Stimulated activated CD4-positive, alpha-beta T cell treated with anti-CD3 and anti-CD28 coated beads, Interleukin-1b, Interleukin-23, amount 100 ng/mL, for 1 hour (primary cell): ENCODE data around the gene ZBTB44.
"Not testable (repeated sequence)": the region's sequence is repeated elsewhere in the genome, so short reads cannot be mapped to it uniquely, and the experiment has no call there.

Experiments used
- DNase-seq, 2 donors: peaks; one replicate each; pipeline ENCODE4 v3.0.0-alpha.2; 2020; ENCODE audit warnings: low read depth in 2 of 2

Gene ZBTB44

DNA sequence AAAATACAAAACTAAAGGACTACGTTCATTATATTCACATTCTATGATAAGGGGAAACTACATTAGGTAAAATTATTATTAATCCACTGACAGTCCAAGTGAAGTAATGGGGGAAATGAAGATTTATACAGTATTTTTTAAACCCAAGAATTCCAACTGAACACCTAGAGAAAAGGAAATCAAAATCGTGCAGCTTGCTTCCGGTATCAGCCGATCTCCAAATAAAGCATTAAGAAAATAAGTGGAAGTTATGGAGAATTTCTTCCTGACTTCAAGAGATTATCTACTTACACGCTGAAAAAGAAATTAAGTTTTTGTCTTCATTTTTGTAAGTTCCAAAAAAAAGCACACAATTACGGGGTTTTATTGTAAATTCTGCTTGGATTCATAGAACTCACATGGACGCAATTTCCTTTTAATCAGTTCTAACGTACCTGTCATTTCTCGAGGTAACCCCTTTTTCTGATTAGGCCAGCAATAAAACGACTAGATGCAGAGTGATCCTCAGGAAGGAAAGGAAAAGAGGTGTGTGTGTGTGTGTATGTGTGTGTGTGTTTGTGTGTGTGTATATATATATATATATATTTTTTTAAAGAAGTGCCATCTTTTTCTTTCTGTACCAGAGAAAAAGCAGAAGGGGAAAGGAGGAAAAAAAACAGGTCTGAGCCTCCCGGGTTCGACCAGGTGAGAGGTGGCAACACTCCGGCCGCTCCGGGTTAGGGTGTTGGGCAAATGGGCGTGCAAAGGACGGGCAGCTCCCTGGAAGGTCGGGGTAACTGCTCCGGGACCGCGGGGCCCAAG lies 1.1 kb downstream of the ZBTB44 start:
- DNase-seq = no peak

DNA sequence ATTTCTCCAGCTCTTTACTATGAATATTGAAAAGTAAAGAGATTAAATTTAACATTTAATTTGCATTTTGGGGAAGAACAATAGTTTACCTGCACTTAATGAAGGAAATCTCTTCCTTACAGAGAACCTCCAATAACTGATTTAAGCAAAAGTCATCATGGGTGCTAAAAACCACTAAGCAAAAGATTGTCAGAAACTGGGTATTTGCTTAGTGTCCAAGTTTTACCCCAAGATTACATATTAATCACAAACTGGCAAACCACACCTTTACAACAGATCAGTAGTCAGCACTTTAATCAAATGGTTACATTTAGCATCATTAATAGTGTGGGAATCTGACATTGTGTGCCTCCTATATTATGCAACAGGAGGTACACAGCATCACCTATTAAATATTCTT lies 2.7 kb downstream of the ZBTB44 start:
- DNase-seq = no peak

DNA sequence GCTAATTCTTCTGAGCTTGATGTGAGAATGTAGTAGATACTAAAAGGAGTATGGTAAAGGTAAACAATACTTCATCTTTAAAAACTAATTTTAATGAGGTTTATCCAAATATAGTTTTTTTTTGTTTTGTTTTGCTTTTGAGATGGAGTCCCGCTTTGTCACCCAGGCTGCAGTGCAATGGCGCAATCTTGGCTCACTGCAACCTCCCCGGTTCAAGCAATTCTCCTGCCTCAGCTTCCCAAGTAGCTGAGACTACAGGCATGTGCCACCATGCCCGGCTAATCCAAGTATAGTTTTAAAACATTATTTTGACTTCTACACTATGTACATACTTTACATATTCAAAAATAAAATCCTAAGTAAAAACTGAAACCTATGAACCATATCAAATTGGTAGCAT lies 4.1 kb downstream of the ZBTB44 start:
- no peak for DNase-seq

DNA sequence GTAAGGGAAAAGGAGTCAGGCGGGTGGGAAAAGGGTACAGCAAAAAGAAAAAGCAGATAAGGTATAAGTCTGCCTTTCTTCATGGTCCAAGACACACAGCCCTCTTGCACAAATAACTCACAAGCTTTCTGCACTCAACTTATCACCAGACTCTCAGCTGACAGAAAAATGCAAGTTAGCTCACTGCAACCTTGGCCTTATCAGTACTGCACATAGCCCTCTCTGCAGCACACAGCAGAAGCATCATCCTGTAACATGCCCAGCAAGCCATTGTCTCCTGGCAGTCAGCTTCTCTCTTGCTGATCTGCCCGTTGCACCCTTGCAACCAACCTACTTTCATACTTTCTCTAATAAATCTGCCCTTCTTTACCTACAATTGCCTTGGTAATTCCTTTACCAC lies 5.8 kb downstream of the ZBTB44 start:
- DNase-seq = no peak

DNA sequence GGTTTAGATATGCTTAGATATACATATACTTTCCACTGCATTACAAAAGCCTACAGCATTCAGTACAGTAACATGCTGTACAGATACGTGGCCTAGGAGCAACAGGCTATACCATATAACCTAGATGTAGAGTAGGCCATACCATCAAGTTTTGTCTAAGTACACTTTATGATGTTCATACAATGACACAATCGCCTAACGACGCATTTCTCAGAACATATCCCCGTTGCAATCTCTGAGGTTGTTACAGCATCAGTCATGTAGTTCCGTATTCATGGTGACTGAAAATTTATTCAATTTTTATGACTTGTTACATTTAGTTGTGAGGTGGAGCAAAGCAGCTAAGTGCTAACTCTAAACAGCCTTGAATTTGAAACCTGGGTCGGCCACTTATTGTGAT lies 6.7 kb downstream of the ZBTB44 start:
- DNase-seq = no peak

DNA sequence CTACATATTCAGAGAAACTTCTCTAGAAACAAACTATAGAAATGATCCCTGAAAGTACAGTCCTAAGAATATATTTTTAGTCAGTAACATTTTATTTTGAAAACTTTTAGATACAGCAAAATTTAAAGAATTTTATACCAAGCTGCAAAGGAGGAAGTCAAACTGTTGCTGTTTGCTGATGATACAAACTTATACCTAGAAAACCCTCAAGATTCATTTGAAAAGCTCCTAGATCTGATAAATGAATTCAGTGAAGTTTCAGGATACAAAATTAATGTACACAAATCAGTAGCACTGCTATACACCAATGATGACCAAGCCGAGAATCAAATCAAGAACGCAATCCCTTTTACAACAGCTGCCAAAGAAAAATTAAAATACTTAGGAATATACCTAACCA lies 10.1 kb downstream of the ZBTB44 start:
- DNase-seq = no peak

DNA sequence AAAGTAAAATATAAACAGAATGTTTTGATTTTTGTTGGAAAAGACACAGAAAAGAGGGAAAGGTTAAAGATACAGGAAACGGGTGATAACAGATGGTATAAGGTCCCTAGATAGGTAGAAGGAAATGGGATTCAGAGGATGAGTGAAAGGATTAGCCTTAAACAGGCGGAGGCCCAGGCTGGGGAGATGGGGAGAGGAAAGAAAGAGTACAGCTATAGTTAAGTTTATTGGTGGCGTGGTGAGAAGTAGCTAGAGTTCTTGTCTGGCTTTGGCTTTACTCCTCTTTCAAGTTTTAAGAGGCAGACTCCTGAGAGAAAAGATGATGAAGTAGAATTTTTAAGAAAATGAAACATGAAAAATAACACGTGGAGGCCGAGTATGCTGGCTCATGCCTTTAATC lies 13.7 kb downstream of the ZBTB44 start:
- no peak for DNase-seq

DNA sequence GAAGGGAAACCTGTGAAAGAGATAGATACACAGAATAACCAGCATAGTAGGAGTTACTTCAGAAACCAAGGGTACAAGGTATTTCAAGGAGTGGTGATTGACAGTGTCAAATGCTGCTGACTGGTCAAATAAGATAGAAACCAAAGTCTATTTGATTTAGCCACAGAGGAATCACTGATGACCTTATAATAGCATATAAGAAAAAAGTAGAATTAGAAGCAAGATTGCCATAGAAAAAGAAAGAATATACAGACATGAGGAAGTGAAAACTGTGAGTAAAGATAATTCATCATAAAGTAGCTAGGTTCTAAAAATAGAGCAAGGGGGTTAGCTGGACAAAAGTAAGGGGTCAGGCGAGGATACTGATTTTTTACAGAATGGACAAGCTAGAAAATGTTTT lies 14.2 kb downstream of the ZBTB44 start:
- no peak for DNase-seq

DNA sequence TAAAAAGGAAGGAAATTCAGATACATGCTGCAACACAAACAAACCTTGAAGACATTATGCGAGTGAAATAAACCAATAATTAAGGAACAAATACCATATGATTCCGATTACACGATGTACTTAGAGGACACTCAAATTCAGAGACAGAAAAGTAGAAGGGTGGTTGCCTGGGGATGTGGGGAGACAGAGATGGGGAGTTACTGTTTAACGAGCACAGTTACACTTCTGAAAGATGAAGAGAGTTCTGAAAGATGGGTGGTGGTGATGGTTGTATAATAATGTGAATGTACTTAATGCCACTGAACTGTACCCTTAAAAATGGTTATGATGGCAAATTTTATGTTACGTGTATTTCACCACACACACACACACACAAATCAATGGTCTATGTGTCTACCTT lies 14.7 kb downstream of the ZBTB44 start:
- no peak for DNase-seq

DNA sequence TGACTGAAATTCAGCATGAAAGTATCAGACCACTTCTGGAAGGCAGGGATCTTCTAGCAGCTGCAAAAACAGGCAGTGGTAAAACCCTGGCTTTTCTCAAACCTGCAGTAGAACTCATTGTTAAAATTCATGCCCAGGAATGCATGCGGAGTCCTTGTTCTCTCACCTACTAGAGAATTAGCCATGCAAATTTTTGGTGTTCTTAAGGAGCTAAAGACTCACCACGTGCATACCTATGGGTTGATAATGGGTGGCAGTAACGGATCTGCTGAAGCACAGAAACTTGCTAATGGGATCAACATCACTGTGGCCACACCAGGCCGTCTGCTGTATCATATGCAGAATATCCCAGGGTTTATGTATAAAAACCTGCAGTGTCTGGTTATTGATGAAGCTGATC lies 19.1 kb downstream of the ZBTB44 start:
- DNase-seq = no peak

DNA sequence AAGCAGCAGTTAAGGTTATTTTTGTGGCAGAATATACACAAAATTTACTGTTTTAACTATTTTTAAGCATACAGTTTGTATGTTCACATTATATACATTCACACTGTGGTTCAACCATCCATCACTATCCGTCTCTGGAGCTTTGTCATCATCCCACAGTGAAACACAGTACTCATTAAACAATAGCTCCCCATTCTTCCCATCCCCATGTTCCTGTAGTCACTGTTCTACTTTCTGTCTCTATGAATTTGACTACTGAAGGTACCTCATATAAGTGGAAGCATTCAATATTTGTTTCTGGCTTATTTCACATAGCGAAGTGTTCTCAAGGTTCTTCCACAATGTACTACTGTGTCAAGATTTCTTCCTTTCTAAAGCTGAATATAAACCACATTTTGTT lies 32.6 kb downstream of the ZBTB44 start:
- no peak for DNase-seq

DNA sequence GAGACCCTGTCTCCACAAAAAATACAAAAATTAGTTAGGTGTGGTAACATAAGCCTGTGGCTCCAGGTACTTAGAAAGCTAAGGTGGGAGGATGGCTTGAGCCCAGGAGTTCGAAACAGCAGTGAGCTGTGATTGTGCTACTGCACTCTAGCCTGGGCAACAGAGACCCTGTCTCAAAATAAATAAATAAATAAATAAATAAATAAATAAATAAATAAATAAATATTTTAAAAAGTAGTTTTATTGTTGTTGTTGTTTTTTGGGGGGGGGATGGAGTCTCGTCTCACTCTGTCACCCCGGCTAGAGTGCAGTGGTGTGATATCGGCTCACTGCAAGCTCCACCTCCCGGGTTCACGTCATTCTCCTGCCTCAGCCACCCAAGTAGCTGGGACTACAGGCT lies 33.4 kb downstream of the ZBTB44 start:
- not testable (repeated sequence) for DNase-seq

DNA sequence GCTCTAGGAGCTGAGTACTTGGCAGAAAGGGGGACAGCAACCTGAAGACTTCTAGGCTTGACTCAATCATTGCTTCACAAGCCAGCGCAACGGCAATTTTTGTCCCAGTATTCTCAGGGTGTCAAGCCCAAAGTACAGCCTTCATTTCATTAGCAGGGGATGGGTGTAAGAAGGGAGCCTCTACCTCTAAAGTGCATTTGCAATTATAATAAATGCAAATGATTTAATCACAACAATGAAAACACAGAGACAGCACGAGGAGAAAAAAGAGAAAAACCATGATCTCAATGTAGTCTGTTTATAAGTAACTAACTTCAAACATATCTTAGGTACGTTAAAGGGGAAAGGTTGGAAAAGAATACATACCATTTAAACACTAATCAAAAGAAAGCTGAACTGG lies 34.7 kb downstream of the ZBTB44 start:
- DNase-seq = no peak

DNA sequence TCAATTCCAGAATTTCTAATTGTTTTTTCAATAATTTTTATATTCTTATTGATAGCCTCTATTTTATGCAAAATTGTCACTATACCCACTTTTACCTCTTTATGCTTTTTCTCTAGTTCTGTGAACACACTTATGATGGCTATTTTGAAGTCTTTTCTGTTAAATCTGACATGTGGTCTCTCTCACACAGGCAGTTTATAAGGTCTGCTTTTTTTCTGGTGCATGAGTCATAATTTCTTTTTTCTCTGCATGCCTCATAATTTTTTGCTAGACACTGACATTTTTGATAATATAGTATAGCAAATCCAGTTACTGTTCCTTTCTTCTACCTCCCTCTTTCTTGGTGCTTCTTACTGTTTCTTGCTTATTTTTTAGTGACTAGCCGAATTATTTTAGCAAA lies 36.0 kb downstream of the ZBTB44 start:
- DNase-seq = no peak

DNA sequence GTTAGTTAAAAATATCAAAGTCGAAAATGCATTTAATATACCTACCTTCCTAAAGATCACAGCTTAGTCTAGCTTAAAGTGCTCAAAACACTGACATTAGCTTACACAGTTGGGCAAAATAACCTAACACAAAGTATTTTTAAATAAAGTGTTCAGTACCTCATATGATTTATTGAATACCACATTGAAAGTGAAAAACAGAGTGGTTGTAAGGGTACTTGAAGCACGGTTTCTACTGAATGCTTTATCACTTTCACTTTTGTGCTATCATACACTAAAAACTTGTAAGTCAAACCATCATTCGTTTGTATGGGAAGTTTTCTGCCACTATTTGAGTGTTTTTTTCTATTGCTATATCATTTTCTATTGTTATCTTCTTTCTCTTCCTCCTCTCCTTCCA lies 36.6 kb downstream of the ZBTB44 start:
- no peak for DNase-seq

DNA sequence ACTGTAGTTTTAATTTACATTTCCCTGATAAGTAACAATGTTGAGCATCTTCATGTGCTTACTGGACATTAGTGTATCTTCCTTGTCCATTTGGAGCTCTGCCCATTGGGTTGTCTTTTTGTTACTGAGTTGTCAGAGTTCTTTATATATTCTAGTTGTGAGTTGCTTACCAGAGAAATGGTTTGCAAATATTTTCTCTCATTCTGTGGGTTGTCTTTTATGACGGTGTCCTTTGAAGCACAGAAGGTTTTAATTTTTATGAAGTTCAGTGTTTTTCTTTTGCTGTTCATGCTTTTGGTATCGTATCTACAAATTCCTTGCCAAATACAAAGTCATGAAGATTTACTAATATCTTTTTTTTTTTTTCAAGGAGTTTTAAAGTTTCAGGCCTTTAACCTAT lies 42.4 kb downstream of the ZBTB44 start:
- no peak for DNase-seq

DNA sequence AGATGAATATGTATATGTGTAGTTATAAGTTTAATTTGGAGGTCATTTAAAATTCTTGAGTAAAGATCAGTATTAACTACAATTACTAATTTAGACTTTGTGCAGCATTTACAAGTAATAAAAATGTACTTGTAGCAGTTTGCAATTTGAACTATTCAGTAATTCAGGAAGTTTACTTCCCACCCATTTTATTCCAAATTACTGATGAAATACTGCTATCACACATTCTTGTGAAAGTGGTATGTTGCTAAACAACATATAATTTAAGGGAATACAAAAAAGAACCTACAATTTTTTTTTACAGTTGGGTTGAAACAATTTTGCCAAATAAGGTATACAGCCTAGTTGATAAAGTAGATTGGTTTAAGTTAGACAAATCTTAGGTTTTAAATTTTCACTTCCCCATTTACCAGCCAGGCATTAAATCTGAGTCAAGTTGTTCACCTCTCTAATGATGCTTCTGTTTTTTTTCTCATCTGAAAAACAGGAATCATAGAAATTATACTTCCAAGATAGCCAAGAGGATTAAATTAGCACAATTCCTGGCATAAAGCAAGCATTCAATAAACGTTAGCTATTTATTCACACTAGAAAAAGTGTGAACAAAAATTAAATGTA lies 45.3 kb downstream of the ZBTB44 start:
- no peak for DNase-seq

DNA sequence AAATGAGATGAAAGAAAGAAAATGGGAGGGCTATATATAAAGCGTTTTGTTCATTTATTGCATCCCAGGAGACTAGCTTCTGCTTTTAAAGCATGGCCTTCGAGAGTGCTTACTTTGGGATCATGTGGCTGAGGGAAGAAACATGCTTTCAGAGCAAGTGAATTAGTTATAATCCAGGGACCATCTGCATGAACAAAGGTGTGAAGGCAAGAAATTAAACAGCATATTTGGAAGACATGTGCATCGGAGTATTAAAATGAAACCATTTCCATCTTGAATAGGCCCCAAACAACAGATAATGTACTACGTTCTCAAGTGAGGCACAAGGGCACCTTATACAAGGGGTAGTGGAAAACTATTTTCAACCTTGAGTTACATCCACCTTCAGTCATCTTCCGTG lies 51.4 kb downstream of the ZBTB44 start:
- no peak for DNase-seq

DNA sequence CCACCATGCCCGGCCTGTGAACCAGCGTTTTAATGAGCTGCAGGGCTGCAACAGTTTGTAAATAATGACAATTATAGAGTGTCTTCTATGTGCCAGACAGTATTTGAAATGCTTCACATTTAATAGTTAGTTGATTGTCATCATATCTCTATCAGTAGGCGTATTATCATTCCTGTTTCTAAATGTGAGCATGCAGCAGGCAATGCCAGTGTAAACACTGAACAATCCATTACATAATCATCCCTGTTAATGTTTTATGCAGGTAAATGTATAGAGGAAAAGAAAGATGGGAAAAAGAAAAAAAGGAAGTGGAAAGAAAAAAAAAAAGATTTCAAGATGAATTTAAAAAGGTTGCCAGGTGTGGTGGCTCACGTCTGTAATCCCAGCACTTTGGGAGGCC lies 52.3 kb downstream of the ZBTB44 start:
- DNase-seq = no peak

DNA sequence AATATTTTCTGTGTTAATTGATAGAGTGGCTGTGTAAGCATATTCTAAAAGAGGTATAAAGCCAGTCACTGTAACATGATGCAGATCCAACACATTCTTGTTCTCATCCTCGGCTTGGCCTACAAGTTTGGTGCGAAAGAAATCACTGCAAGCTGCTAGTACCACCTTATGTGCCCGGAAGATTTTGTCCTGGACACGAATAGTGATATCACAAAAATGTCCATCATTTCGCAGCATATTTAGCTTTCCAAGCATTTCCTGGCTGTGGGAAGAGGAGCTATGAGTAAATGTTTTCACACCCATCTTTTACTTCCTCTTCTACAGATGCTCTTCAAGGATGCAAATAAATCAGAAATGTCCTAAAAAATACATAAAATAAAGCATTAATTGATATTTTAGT lies 53.1 kb downstream of the ZBTB44 start:
- DNase-seq = no peak

DNA sequence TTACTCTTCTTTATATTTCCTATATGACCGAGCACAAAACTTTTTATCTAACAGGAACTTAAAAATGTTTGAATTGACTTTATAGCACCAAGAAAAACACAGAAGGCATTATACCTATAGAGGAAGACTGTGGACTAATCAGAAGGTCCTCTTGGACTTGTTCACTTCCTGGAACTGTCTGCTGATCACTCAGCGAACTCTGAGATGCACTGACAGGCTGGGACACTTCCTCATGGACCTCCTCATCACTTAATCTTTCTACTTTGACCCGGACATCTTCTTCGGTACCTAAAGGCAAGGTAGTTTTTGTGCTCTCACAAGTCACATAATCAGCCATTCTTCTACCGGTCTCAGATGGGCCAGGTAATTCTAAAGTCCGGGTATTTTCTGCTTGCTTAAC lies 54.0 kb downstream of the ZBTB44 start:
- no peak for DNase-seq

DNA sequence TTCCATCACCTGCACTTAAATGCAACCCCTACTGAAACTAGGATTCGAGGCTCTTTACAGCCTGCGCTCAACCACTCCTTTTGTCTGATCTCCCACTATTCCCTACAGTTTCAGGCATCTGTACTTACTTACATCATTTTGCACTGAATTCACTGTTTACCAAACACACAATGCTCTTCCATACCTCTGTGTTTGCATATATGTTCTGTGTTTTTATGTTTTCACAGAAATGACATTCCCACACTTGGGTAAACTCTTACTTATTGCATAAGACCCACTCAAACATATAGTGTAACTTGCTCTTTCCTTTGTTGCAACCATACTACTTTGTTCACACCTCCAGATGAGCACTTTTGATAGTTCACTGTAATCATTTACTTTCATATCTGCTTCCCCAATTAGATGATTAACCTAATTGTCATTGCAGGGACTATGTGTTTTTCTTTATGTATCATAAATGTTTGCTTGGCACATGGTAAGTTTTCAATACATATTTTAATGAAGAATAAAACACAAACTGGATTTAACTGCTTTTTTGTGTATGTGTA lies 54.6 kb downstream of the ZBTB44 start:
- no peak for DNase-seq

DNA sequence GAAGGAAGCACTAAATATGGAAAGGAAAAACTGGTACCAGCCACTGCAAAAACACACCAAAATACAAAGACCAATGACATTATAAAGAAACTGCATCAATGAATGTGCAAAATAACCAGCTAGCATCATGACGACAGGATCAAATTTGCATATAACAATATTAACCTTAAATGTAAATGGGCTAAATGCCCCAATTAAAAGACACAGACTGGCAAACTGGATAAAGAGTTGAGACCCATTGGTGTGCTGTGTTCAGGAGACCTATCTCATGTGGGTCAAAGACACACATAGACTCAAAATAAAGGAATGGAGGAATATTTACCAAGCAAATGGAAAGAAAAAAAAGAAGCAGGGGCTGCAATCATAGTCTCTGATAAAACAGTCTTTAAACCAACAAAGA lies 63.0 kb downstream of the ZBTB44 start:
- DNase-seq = not testable (repeated sequence)

DNA sequence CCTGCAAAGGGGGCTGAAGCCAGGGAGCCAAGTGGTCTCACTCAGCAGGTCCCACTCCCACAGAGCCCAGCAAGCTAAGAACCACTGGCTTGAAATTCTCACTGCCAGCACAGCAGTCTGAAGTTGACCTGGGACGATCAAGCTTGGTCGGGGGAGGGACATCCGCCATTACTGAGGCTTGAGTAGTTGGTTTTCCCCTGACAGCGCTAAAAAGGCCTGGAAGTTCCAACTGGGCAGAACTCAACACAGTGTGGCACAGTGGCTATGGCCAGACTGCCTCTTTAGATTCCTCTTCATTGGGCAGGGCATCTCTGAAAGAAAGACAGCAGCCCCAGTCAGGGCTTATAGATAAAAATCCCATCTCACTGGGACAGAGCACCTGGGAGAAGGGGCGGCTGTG lies 64.8 kb downstream of the ZBTB44 start:
- not testable (repeated sequence) for DNase-seq
